Panc1 (cell line): ENCODE results near the gene GRID1. TPM values are rescaled to one million over a fixed set of nuclear protein-coding genes. Genes with fewer than 3 reads are reported as not detected.

ENCODE experiments used
- ATAC-seq: fragments of 200-7000 bp; cut with Tn5 transposase; 2 replicates; pipeline ENCODE4 v1.9.1; 2020; ENCODE audit warnings: mild to moderate bottlenecking, moderate library complexity
- BruUV-seq: library from RNA; stranded (reverse); fragments of 400-500 nt; replicated peaks from 2 replicates; lab custom pipeline; 2021; lab: Mats Ljungman, UMichigan
- CTCF ChIA-PET: fragments of 300-600 bp; sonication (Branson Sonifier 250); formaldehyde crosslinking; loops from one replicate; lab custom pipeline; 2022; ENCODE audit warnings: antibody characterized with exemption; lab: Charles Lee
- POLR2A ChIA-PET: fragments of 300-600 bp; sonication (Branson Sonifier 250); formaldehyde crosslinking; loops from one replicate; lab custom pipeline; 2022; ENCODE audit warnings: antibody characterized with exemption; lab: Charles Lee
- DNase-seq: peaks from one replicate; pipeline ENCODE4 v3.0.0-alpha.2; 2010; ENCODE audit warnings: low read depth, low spot score
- H3K27ac ChIP-seq: 2 replicates; pipeline ENCODE4 v1.5.1; 2011; ENCODE audit warnings: mild to moderate bottlenecking, low read length, inconsistent platforms
- H3K27me3 ChIP-seq: fragments of 200-500 bp; sonication (Bioruptor generic); 2 replicates; pipeline ENCODE4 v1.6.0; 2014; ENCODE audit warnings: low read length, inconsistent platforms; ENCODE audit not compliant: control insufficient read depth, insufficient read depth
- H3K36me3 ChIP-seq: fragments of 200-500 bp; sonication (Bioruptor generic); 2 replicates; pipeline ENCODE4 v1.5.1; 2014; ENCODE audit warnings: inconsistent platforms, mild to moderate bottlenecking, low read length, moderate library complexity; ENCODE audit not compliant: control insufficient read depth, insufficient read depth
- H3K4me1 ChIP-seq: 2 replicates; pipeline ENCODE4 v1.5.1; 2011; ENCODE audit warnings: inconsistent platforms, mild to moderate bottlenecking, low read length, moderate library complexity; ENCODE audit not compliant: control insufficient read depth, insufficient read depth
- H3K4me3 ChIP-seq, 2 experiments: 2 replicates each; pipeline ENCODE4 v1.5.1; 2011 to 2012; ENCODE audit warnings: low read depth in 2 of 2, low read length in 2 of 2, mild to moderate bottlenecking in 2 of 2, inconsistent platforms in 1 of 2, moderate library complexity in 1 of 2
- H3K9me3 ChIP-seq: fragments of 200-500 bp; sonication (Bioruptor generic); 2 replicates; pipeline ENCODE4 v1.5.1; 2014; ENCODE audit warnings: low read depth, mild to moderate bottlenecking, inconsistent platforms, low read length, moderate library complexity; ENCODE audit not compliant: control insufficient read depth, insufficient read depth
- POLR2AphosphoS5 ChIP-seq: IDR thresholded peaks from 2 replicates; pipeline ENCODE4 v1.6.1; 2012; ENCODE audit warnings: mild to moderate bottlenecking, low read depth, low read length, moderate library complexity
- SIN3A ChIP-seq: IDR thresholded peaks from 2 replicates; pipeline ENCODE4 v1.6.1; 2012; ENCODE audit warnings: low read depth, mild to moderate bottlenecking, low read length, moderate library complexity, borderline replicate concordance; ENCODE audit not compliant: insufficient read depth
- TCF7L2 ChIP-seq: IDR thresholded peaks from 2 replicates; pipeline ENCODE4 v1.6.1; 2011; ENCODE audit warnings: mild to moderate bottlenecking, low read depth, low read length, inconsistent platforms
- in situ Hi-C: cut with HindIII; loops from 2 replicates; pipeline ENCODE4 v1.10.0; 2016; ENCODE audit warnings: low sequenced_read_pairs, low pct_unique_long_range_greater_than_20kb
- intact Hi-C: fragments of 100-400 bp; cut with micrococcal nuclease; formaldehyde crosslinking; loops from one replicate; pipeline ENCODE4 v1.10.0; 2022; ENCODE audit not compliant: unreplicated experiment
- total RNA-seq: library from RNA; stranded (reverse); gene quantifications from one replicate; pipeline ENCODE4 v1.2.1, GENCODE V29; 2021; ENCODE audit not compliant: unreplicated experiment
- TF ChIP-seq, protein P1 (sequence below): fragments of 450-650 bp; IDR thresholded peaks from 2 replicates; pipeline ENCODE4 v1.5.1; 2017; ENCODE audit warnings: mild to moderate bottlenecking
- TF ChIP-seq, protein P2 (sequence below), 2 experiments: IDR thresholded peaks; 2 replicates each; pipeline ENCODE4 v1.6.1; 2011 to 2012; ENCODE audit warnings: low read depth in 2 of 2, control low read depth in 1 of 2, low read length in 1 of 2, mild to moderate bottlenecking in 1 of 2, moderate library complexity in 1 of 2; ENCODE audit not compliant: insufficient read depth in 1 of 2

The GRID1 gene
- total RNA-seq, 1 experiment from 2014 or later = 2.3 TPM

DNA sequence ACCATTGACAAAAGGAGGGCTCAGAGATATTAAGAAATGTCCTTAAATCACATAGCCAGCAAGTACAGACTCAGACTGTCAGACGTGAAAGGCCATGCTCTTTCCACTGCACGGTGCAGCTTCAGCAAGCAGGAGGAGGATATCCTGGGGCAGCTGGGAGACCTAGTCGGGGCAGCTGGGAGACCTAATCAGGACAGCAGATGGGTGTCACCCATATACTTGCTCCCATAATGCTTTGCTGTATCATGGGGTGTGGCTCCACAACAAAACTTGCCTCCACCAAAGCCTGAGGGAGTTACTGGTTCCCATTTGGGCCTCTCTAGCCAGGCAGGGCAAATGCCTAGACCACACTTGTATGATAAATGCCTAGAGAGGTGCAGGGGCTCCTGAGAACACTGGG lies 55.4 kb downstream of the GRID1 start:
- H3K27me3 ChIP-seq = peaks cover 8% of the 10 kb centered on the region
- H3K4me1 ChIP-seq = no peaks in the 10 kb centered on the region
- DNase-seq (no peak), ATAC-seq (no peak)
- no peak overlapping the region for H3K4me3 ChIP-seq
- no peak for TF ChIP-seq TCF7L2
- TF ChIP-seq, protein P1, sequence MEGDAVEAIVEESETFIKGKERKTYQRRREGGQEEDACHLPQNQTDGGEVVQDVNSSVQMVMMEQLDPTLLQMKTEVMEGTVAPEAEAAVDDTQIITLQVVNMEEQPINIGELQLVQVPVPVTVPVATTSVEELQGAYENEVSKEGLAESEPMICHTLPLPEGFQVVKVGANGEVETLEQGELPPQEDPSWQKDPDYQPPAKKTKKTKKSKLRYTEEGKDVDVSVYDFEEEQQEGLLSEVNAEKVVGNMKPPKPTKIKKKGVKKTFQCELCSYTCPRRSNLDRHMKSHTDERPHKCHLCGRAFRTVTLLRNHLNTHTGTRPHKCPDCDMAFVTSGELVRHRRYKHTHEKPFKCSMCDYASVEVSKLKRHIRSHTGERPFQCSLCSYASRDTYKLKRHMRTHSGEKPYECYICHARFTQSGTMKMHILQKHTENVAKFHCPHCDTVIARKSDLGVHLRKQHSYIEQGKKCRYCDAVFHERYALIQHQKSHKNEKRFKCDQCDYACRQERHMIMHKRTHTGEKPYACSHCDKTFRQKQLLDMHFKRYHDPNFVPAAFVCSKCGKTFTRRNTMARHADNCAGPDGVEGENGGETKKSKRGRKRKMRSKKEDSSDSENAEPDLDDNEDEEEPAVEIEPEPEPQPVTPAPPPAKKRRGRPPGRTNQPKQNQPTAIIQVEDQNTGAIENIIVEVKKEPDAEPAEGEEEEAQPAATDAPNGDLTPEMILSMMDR = no peak
- TF ChIP-seq SIN3A = no peak
- TF ChIP-seq, protein P2, sequence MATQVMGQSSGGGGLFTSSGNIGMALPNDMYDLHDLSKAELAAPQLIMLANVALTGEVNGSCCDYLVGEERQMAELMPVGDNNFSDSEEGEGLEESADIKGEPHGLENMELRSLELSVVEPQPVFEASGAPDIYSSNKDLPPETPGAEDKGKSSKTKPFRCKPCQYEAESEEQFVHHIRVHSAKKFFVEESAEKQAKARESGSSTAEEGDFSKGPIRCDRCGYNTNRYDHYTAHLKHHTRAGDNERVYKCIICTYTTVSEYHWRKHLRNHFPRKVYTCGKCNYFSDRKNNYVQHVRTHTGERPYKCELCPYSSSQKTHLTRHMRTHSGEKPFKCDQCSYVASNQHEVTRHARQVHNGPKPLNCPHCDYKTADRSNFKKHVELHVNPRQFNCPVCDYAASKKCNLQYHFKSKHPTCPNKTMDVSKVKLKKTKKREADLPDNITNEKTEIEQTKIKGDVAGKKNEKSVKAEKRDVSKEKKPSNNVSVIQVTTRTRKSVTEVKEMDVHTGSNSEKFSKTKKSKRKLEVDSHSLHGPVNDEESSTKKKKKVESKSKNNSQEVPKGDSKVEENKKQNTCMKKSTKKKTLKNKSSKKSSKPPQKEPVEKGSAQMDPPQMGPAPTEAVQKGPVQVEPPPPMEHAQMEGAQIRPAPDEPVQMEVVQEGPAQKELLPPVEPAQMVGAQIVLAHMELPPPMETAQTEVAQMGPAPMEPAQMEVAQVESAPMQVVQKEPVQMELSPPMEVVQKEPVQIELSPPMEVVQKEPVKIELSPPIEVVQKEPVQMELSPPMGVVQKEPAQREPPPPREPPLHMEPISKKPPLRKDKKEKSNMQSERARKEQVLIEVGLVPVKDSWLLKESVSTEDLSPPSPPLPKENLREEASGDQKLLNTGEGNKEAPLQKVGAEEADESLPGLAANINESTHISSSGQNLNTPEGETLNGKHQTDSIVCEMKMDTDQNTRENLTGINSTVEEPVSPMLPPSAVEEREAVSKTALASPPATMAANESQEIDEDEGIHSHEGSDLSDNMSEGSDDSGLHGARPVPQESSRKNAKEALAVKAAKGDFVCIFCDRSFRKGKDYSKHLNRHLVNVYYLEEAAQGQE (IDR thresholded peaks at IDR 0.05; ENCODE audit: insufficient read depth in 1 of 2, low read depth in 2 of 2, low read length in 1 of 2) = no peak
- no peak for TF ChIP-seq POLR2AphosphoS5
- no peaks in the 10 kb centered on the region for H3K36me3 ChIP-seq
- no peak overlapping the region for H3K27ac ChIP-seq
- in situ Hi-C loops (no loop called here), intact Hi-C loops (no loop called here)
- POLR2A ChIA-PET = no interaction called here
- H3K9me3 ChIP-seq = no peaks in the 10 kb centered on the region
- CTCF ChIA-PET = no interaction called here
- BruUV-seq = no TSS peak

DNA sequence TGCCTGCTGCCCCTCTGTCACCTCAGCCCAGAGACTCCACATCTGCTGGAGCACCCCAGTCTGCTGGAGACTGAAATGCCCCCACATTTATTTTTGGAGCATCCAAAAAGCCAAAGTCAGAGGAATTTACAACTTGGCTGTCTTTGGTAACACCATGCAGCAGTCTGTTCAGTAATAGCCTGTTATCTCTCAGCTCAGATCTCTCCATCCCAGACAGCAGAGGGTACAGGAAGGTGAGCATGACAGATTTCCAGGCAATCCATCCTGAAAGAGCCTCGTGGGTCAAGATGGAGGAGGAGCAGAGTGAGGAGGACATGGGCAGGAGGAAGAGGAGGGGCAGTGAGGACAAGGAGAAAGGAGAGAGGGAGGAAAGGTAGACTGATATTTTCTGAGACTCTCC lies 55.9 kb downstream of the GRID1 start:
- in situ Hi-C loops = no loop called here
- no peak overlapping the region for H3K4me3 ChIP-seq
- no peaks in the 10 kb centered on the region for H3K36me3 ChIP-seq
- ChIA-PET POLR2A (interaction anchor here (0.6 kb wide), 1 partner anchor 17 kb away, joined by 3 read pairs; no protein-coding TSS in a partner anchor), CTCF (no interaction called here)
- no peaks in the 10 kb centered on the region for H3K4me1 ChIP-seq
- intact Hi-C loops = no loop called here
- no TSS peak for BruUV-seq
- H3K9me3 ChIP-seq = no peaks in the 10 kb centered on the region
- TF ChIP-seq, protein P2 (IDR thresholded peaks at IDR 0.05; ENCODE audit: insufficient read depth in 1 of 2, low read depth in 2 of 2, low read length in 1 of 2) = no peak
- TF ChIP-seq SIN3A = no peak
- TF ChIP-seq POLR2AphosphoS5 = no peak
- TF ChIP-seq, protein P1 = no peak
- no peak for TF ChIP-seq TCF7L2
- DNase-seq (no peak), ATAC-seq (no peak)
- peaks cover 8% of the 10 kb centered on the region for H3K27me3 ChIP-seq
- no peak overlapping the region for H3K27ac ChIP-seq
